GM19099 (cell line): Measurements from ENCODE around the gene C1QTNF5.

ENCODE experiments used
- POLR2A ChIP-seq: IDR thresholded peaks from 3 replicates; pipeline ENCODE4 v1.6.1; 2011; ENCODE audit warnings: low read depth; ENCODE audit not compliant: insufficient read length; ENCODE audit errors: extremely low read depth

C1QTNF5 gene

DNA sequence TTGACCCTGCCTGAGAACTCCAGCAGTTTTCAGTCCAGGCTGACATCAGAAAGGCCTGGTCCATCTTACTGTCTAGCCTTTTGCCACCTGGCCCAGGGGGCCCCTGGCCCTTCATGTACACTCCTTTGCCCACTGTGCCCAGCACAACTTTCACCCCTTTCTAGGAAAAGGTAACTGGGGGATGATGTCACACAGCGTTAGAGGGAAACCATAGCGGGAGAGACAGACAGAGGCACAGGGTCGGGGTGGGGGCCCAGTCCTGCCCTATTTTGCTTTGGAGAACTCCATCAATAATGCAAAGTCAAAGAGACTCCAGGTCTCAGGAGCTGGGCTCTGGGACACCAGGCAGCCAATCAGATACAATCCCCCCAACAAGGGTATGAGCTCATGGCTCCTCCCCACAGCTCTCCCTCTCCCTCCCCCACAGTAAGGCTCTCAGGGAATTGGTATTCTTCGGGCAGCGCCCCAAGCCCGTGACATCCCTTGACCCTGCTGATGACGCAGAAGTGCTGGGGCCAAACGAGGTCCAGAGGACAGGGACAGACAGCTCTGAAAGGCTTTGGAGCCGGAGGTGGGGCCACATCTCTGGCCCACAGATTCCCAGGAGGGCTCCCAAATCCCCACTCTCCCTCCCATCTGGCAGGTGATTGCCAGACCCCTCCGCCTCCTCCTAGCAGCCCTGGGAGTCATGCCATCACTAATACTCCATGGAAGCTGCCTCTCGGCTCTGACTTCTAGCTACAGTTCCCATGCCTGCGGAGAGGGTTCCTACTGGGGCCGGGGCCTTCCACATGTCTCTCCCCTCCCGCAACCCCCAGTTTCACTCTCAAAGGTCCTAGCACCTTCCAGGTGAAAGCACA lies 34.9 kb upstream of the C1QTNF5 start:
- no peak for TF ChIP-seq POLR2A

DNA sequence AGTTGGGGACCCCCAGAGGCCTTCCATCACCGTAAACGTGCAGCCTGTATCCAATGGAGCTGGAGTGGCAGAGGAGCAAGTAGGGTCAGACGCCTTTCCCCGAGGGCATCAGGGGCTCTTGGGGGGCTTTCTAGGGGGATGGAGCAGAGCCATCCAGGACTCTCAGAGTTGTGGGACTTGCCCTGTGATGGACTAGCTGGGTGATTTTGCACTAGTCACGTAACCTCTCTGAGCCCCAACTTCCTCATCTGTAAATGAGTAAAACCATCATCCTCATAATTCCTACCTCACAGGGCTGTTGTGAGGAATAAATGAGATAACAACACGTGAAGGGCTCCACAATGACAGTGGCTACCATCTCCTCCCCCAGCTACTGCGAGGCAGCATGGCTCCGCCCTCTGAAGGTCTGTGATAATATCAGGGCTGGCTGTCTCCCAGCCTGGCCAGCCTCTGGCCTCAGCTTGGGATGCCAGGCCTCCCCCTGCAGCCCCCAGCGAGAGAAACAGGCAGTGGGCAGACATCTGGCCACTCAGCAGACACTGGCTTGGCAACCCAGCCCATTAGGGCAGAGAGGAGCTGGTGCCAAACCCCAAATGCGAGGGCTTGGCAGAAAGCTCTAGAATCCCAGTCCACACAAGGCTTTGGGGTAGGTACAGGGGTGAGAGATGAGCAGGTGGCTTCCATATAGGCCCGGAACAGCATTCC lies 34.1 kb upstream of the C1QTNF5 start:
- TF ChIP-seq POLR2A = no peak

DNA sequence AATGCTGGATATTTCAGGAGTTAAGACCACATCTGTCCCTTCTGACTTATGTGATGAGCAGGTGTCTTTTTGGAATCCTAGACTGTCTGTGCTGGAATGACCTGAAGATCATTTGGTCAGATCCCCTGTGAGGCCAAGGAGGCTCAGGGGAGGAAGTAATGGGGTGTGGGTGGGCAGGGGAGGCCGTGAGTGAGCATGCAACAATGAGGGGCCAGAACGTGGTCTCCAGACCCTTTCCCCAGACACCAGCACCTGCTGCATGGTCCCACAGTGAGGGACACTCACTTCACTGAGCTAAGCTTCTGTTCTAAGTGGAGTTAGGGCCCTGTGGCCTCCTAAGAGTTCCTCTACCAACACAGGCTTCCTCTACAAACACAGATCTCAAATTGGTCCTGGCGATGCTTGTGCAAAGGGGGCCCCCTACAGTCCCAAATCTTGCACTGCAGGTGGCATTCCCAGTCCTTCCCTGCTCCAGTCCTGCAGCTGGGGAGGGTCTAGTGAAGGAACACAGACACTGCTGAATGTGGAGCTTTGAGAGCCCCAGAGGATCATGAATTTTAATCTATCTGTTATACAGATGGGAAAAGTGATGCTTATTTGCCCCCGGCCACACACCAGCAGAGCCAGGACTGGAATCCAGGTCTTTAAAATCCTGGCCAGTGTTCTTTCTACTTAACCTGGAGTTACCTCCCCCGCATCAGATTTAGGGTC lies 33.4 kb upstream of the C1QTNF5 start:
- TF ChIP-seq POLR2A = no peak

DNA sequence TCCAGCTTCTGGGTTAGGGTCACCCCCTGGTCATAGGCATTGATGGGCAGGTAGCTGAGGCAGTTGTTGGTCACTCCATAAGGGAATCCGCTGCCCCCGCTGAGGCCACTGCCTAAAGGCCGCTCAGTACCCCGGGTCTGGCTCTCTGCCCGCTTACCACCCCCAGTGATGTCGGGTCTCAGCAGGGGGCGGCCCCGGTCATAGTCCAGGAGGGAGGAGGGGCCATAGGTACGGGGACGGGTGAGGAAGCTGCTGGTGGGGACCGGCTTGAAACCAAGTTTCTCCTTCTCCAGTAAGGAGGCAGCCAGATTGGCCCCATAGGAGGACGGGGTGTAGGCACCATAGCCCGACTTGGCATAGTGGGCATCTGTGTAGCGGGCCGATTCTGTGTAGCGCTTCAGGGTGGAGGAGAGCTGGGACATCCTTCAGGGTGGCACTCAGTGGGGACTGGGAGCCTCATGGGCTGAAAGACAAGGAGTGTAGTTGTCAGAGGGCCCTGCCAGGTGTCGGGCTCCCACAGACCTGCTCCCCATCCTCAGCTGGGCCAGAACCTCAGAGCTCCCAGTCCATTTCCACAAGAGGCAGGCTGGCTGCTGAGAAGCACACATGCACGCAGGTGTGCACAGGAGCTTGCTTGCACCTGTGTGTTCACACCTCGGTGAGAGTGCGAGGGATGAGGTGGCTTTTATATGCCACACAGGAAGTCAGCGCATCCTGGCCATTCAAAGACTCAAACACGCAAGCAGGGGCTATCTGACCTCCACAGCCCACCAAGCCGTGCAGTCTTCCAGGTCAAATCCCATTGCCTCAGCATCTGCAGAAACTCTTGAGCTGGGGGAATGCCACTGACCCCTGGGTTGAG lies 32.6 kb upstream of the C1QTNF5 start:
- TF ChIP-seq POLR2A = no peak

DNA sequence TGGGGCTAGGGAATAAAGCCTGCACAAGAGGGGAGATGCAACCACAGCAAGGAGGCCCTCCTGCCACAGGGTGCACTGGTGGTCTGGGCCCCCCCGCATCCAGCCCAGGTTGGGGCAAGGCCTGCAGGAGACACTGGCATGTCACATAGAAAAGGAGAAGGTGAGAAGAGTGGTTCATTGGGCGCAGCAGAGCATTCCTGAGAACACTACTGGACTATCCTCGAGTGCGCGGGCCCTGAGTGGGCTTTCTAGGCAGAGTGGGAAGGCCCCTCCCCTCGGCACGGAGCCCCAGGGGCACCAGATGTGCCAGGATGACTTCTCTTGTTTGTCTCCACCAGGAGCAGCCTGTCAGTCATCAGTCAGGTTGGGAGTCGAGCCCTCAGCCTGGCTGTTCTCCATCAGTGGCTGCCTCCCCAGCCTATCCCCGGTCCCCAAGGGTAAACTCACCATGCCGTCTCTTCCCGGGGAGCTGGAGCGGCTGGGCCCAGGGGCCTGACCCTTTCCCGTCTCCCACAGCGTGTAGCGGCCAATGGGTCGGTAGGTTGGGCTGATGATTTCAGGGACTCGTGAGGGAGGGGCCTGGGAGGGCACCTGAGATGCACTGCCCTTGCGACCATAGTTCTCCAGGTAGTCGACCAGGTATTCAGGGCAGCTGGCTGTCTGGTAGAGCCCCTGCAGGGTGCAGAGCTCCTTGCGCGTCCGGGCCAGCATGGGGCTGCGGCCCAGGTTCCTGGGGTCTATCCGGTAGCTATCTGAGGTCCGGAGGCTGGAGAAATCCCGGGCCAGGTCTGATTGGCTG lies 31.8 kb upstream of the C1QTNF5 start:
- TF ChIP-seq POLR2A = no peak

DNA sequence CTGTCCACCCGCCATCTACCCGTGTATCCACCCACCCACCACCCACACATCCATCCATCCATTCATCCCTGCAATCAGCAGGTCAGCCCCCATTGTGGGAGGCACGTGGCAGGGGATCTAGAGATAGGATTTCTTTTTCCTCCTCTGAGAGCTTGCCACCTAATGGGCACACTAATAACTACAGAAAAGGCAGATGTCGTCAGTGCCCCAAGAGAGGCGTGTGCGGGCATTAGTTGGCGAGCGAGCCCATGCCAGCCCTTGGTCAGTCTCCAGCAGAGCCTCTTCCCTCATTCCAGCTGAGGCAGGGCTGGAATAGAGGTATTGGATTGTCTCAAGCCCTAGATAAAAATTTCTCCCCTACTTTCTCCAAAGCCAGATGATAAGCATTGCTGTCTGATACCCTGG lies 31.1 kb upstream of the C1QTNF5 start:
- TF ChIP-seq POLR2A = no peak

DNA sequence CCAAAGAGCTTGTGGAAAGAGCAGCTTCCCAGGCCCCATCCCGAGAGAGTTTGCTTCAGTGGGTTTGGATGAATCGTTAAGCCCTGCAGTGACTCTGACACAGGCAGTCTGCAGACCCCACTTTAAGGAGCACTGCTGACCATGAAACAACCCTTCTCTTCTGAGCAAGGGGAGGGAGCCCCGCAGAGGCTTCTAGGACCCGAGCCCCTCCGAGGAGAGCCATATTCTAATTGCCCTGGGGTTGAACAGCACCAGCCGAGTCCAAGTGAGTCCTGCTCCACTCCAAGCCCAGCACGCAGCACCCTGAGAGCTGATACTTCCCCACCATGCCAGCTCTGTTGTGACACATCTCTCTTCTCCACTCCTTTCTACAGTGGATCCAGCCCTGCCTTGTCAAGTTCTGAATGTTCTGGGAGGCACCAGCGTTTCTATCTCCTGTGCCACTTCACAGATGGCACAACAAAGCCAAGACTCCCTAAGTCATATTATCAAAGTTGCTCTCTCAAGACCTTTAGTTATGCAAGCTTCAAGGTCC lies 30.5 kb upstream of the C1QTNF5 start:
- TF ChIP-seq POLR2A = no peak

DNA sequence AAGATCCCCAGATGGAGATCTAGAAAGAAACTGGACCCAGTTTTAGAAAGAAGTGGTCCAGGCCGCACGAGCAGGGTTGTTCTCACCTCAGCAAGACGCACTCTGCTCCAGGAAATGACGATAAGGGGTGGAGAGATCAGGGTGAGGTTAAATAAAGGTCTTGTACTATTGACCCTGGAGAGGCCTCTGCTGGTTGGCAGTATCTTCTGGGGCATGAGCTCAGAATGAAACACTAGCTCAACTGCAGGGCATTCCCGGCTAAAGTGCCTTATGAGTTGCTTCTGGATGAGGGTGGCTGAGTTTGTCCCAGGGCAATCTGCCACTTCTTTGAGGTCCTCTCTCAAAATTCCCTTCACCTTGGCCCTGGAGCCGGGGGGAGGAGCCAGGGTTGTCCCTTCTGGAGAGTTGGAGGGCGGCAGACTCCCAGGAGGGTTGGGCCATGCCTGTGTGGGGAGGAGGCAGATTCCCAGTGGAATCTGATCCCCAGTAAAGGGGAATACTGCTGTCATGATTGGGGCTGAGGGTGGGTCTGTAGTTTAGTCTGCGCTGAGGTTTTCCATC lies 29.9 kb upstream of the C1QTNF5 start:
- TF ChIP-seq POLR2A = no peak

DNA sequence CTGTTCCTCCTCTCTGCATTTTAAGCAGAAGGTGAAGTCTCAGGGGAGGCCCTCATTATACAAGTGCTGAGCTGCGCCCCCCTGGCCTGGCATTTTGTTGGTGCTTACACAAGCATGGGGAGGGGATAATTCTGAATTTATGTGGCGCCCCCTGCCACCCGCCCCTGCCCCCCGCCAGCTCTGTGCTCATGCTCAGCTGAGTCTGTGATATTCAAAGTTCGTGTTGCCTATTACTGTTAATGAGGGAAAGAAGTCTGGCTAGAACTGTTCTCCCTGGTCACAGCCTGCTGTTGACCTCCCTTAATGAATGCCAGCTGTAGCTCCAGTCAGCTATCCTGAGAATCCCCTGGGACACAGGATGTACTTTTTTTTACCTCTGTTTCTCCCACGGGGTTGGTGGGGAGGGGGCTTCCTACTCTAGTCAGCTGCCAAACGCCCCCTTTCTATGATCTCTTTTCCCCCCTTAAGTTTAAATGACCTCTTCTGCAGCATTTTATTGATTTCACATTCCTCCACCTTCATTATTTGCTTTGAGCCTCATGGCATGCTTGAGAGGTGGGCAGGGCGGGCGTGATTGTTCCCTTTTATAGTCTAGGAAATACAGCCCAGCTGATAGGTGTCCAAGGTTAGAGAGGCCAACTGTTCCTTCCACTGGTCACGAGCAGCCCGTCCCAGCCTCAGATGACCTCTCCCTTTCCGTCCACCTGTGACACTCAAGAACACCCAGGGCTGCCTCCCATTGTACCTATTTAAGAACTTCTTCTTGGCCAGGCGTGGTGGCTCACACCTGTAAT lies 28.6 kb upstream of the C1QTNF5 start:
- no peak for TF ChIP-seq POLR2A

DNA sequence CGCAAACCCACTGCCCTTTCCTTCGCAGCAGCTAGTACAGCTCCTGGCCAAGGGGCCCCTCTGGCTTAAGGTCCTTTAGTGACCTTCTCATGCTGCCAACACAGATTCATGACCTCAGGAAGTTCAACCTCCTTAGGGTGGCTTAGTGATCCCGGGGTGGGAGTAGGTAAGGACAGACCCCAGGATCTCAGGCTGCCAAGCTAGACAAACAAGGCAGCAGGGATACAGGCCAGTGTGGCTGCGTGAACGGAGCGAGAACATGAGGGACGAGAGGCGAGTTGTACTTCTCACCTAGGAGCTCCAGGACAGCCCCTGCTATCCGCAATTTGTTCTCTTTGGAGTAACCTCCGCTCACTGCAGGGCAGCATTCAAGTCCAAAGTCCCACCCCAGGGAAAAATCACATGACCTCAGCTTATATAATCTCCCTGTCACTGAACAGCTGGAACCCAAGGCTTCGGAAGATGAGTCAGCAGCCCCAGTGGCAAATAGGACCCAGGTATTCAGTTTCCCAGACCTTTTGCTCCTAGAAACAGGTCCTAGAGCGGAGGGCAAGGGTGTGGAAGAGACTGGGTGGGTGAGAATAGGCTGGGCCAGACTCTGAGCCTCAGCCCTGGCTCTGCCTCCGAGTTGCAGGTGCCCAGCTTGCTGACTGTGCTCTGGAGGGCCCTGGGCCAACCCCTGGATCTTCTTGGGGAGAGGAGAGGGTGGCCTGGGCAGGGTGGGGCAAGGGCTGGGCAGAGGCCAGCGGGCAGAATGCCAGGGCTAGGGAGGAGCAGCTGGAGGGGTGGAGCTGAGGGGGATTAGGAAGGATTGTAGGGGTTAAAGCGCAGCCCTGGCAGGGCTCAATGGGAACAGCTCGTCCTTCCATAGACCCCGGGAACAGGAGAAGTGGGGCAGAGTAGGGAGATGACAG lies 27.7 kb upstream of the C1QTNF5 start:
- no peak for TF ChIP-seq POLR2A

DNA sequence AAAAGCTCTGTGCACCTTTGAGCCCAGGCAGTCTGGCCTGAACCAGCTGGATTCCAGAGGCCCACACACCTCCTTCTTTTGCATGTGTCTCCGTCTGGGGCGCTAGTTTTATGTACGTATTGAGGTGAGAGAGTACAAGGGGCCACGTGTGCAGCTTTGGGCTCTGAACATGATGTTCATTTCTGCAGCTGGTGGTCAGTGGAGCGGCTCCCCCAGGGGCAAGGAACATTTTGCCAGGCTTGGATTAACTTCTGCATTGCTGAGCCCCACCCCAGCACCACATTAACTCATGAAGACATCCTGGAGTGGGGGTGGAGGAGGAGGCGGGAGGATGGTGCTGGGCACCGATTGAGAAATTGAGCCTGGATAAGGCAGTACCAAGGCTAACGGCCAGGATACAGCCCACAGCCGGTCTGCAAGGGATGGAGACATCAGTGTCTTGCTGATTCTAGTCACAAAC lies 27.0 kb upstream of the C1QTNF5 start:
- no peak for TF ChIP-seq POLR2A

DNA sequence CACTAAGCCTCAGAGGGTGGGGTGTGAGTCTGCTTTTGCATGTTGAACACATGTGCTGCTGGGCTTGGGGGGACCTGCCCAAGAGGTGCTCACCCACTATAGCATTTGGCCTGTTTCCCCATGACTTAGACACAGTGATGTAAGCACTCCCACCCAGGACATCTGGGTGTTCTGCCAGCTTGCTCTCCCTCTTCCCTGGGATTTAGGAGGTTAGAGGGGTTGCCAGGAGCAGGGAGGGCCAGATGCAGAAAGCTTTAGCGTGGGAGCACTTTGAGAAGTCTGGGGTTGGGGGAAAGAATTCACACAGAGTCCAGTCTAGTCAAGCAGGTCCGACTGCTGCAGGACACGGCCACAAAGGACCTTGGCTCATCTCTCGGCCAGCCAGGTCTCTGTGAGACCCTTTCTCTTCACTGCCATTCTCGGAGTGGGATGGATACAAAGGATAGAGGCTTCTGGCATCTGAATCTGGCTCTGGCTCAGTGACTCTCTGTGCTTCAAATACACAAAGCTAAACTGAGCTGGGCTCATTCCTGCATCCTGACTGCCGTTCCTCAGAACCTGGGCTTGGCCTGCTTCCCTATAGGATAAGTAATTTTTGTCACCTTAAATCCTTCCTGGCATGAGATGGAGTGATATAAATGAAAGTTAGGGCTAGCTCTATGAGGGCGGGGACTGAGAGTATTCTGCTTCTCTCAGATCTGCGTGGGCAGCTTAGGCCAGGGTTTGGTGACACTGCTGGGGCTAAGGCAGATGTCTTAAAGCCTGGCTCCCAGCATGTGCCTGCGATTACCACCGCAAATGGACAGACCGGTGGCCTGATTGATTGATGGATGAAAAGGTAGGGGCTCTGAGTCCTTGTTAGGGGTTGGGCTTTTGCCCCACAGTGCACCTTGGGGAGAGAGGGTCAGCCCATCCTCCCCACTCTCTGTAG lies 26.3 kb upstream of the C1QTNF5 start:
- TF ChIP-seq POLR2A = no peak
